Suprapubic skin (tissue), 4 donors: ENCODE results near the gene CALCB. TPM values are rescaled to one million over a fixed set of nuclear protein-coding genes. Genes with fewer than 3 reads are reported as not detected.
A peak's percentile ranks its signal among the peaks of the same experiment; 100 is the strongest.

ENCODE experiments used
- DNase-seq, 2 donors: peaks; one replicate each; pipeline ENCODE4 v3.0.0-alpha.2; 2019; ENCODE audit warnings: low spot score in 2 of 2
- H3K27ac ChIP-seq: fragments of 200-600 bp; sonication (generic); one replicate; pipeline ENCODE4 v1.5.1; 2019
- H3K27me3 ChIP-seq: fragments of 200-600 bp; sonication (generic); one replicate; pipeline ENCODE4 v1.5.1; 2019
- H3K36me3 ChIP-seq: fragments of 200-600 bp; sonication (generic); one replicate; pipeline ENCODE4 v1.5.1; 2019
- H3K4me1 ChIP-seq: fragments of 200-600 bp; sonication (generic); one replicate; pipeline ENCODE4 v1.5.1; 2019
- H3K4me3 ChIP-seq: fragments of 200-600 bp; sonication (generic); one replicate; pipeline ENCODE4 v1.5.1; 2019; ENCODE audit warnings: mild to moderate bottlenecking
- H3K9me3 ChIP-seq: fragments of 200-600 bp; sonication (generic); one replicate; pipeline ENCODE4 v1.5.1; 2019
- CTCF ChIP-seq, 2 donors: fragments of 200-600 bp in 1 of 2; fragments of 450-650 bp in 1 of 2; sonication (generic) in 1 of 2; IDR thresholded peaks; one replicate each; pipeline ENCODE4 v1.5.1; 2016 to 2019; ENCODE audit warnings: antibody characterized with exemption in 2 of 2, mild to moderate bottlenecking in 1 of 2, moderate library complexity in 1 of 2
- EP300 ChIP-seq: sonication (generic); formaldehyde crosslinking; IDR thresholded peaks from one replicate; pipeline ENCODE4 v1.6.1; 2017; ENCODE audit warnings: antibody characterized with exemption
- POLR2A ChIP-seq, 2 donors: fragments of 450-650 bp; IDR thresholded peaks; one replicate each; pipeline ENCODE4 v1.6.1; 2017; ENCODE audit warnings: antibody characterized with exemption in 2 of 2, mild to moderate bottlenecking in 2 of 2, moderate library complexity in 2 of 2
- POLR2AphosphoS5 ChIP-seq, 3 donors: sonication (generic); formaldehyde crosslinking; IDR thresholded peaks; one replicate each; pipeline ENCODE4 v1.6.1; 2017; ENCODE audit warnings: antibody characterized with exemption in 3 of 3
- WGBS: methylation state at CpG from one replicate; pipeline ENCODE4 v1.1.5; 2018; 5-methylcytosine and 5-hydroxymethylcytosine counted together
- total RNA-seq, 4 donors: library from RNA; depleted of rRNA; stranded (reverse); fragments of >200 nt; gene quantifications; one replicate each; pipeline ENCODE4 v1.1.0, GENCODE V29; 2016

The CALCB gene
- total RNA-seq, 4 donors from 2014 or later = 0.48 TPM; not detected in 3

- H3K4me3 ChIP-seq = no peak overlapping the region
- WGBS = 97% methylated on average over 3 of the region's 3 CpGs
- no peaks in the 10 kb centered on the region for H3K9me3 ChIP-seq
- no peaks in the 10 kb centered on the region for H3K36me3 ChIP-seq
- no peak for TF ChIP-seq POLR2A (IDR thresholded peaks at IDR 0.05)
- TF ChIP-seq POLR2AphosphoS5 (IDR thresholded peaks at IDR 0.05) = no peak
- no peak for TF ChIP-seq EP300
- TF ChIP-seq CTCF (IDR thresholded peaks at IDR 0.05) = no peak
- no peaks in the 10 kb centered on the region for H3K4me1 ChIP-seq
- peaks cover 5% of the 10 kb centered on the region for H3K27me3 ChIP-seq
- no peak for DNase-seq
- no peak overlapping the region for H3K27ac ChIP-seq
Measured at GRCh38 chr11:15097411-15097810, 24.0 kb downstream of the CALCB start.

- peaks cover 5% of the 10 kb centered on the region for H3K27me3 ChIP-seq
- no peak overlapping the region for H3K4me3 ChIP-seq
- TF ChIP-seq EP300 (no peak), POLR2AphosphoS5 (IDR thresholded peaks at IDR 0.05) (no peak), CTCF (IDR thresholded peaks at IDR 0.05) (no peak), POLR2A (IDR thresholded peaks at IDR 0.05) (no peak)
- no peaks in the 10 kb centered on the region for H3K36me3 ChIP-seq
- H3K4me1 ChIP-seq = no peaks in the 10 kb centered on the region
- DNase-seq = no peak
- H3K27ac ChIP-seq = no peak overlapping the region
- H3K9me3 ChIP-seq = no peaks in the 10 kb centered on the region
Measured at GRCh38 chr11:15099267-15099666, 25.9 kb downstream of the CALCB start.

GRCh38 chr11:15101072-15101709 is 27.8 kb downstream of the CALCB start:
- Histone ChIP-seq H3K4me3 (no peak overlapping the region), H3K36me3 (no peaks in the 10 kb centered on the region), H3K4me1 (no peaks in the 10 kb centered on the region), H3K9me3 (no peaks in the 10 kb centered on the region), H3K27me3 (peaks cover 5% of the 10 kb centered on the region), H3K27ac (no peak overlapping the region)
- WGBS = 27% methylated on average over 8 of the region's 8 CpGs
- no peak for DNase-seq
- TF ChIP-seq POLR2A (IDR thresholded peaks at IDR 0.05) (no peak), POLR2AphosphoS5 (IDR thresholded peaks at IDR 0.05) (no peak), CTCF (IDR thresholded peaks at IDR 0.05) (peak; percentile 57 to 87)

GRCh38 chr11:15104166-15104565 is 30.8 kb downstream of the CALCB start:
- 92% methylated on average over 2 of the region's 2 CpGs for WGBS
- TF ChIP-seq CTCF (IDR thresholded peaks at IDR 0.05) = no peak
- no peak for TF ChIP-seq POLR2AphosphoS5 (IDR thresholded peaks at IDR 0.05)
- TF ChIP-seq EP300 = no peak
- no peak for TF ChIP-seq POLR2A (IDR thresholded peaks at IDR 0.05)
- Histone ChIP-seq H3K27ac (no peak overlapping the region), H3K4me1 (no peaks in the 10 kb centered on the region), H3K36me3 (no peaks in the 10 kb centered on the region), H3K4me3 (no peak overlapping the region), H3K9me3 (no peaks in the 10 kb centered on the region), H3K27me3 (peaks cover 3% of the 10 kb centered on the region)
- no peak for DNase-seq

GRCh38 chr11:15106201-15106965 is 33.0 kb downstream of the CALCB start:
- whole genome bisulfite sequencing = 83% methylated on average over 8 of the region's 8 CpGs
- Histone ChIP-seq H3K4me1 (no peaks in the 10 kb centered on the region), H3K36me3 (no peaks in the 10 kb centered on the region), H3K27ac (no peak overlapping the region), H3K27me3 (no peaks in the 10 kb centered on the region), H3K4me3 (no peak overlapping the region), H3K9me3 (no peaks in the 10 kb centered on the region)
- no peak for DNase-seq
- TF ChIP-seq POLR2A (IDR thresholded peaks at IDR 0.05) (no peak), POLR2AphosphoS5 (IDR thresholded peaks at IDR 0.05) (no peak), EP300 (no peak), CTCF (IDR thresholded peaks at IDR 0.05) (no peak)
